ENCODE data around the gene THAP10. TPM values are rescaled to one million over a fixed set of nuclear protein-coding genes. Genes with fewer than 3 reads are reported as not detected.

THAP10 gene
- total RNA-seq, 1 donor: 1.1 TPM

DNA sequence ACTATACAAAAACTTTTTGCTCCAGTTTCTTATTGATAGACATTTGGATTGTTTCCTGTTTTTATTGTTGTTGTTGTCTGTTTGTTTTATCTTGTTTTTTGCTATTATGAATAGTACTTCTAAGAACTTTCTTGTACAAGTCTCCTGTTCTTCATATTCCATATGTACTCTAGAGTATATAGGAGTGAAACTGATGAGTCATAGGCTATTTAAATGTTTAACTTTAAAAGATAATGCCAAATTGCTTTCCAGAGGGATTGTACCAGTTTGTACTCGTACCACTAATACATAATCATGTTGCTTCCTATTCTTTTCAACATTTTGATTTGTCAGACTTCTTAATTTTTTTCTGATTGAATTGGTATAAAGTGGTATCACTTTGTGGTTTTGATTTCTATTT, 20.0 kb upstream of the THAP10 start:
- H3K36me3 ChIP-seq (ENCODE audit: insufficient read depth, low read length): no peaks in the 10 kb centered on the region
- H4K20me1 ChIP-seq (ENCODE audit: insufficient read depth, low read length): no peaks in the 10 kb centered on the region
- DNase-seq (ENCODE audit: insufficient read length, low spot score, missing footprints): no peak
- no peak overlapping the region for H3K4me3 ChIP-seq (ENCODE audit: insufficient read depth, low read length)
- no peak overlapping the region for H3K27ac ChIP-seq (ENCODE audit: low read depth, low read length)
- H3K4me1 ChIP-seq (ENCODE audit: insufficient read depth, low read length): no peaks in the 10 kb centered on the region
- H3K4me2 ChIP-seq (ENCODE audit: insufficient read depth, low read length): no peak overlapping the region
- no peaks in the 10 kb centered on the region for H3K27me3 ChIP-seq (ENCODE audit: insufficient read depth, low read length)
- TF ChIP-seq, protein P1, sequence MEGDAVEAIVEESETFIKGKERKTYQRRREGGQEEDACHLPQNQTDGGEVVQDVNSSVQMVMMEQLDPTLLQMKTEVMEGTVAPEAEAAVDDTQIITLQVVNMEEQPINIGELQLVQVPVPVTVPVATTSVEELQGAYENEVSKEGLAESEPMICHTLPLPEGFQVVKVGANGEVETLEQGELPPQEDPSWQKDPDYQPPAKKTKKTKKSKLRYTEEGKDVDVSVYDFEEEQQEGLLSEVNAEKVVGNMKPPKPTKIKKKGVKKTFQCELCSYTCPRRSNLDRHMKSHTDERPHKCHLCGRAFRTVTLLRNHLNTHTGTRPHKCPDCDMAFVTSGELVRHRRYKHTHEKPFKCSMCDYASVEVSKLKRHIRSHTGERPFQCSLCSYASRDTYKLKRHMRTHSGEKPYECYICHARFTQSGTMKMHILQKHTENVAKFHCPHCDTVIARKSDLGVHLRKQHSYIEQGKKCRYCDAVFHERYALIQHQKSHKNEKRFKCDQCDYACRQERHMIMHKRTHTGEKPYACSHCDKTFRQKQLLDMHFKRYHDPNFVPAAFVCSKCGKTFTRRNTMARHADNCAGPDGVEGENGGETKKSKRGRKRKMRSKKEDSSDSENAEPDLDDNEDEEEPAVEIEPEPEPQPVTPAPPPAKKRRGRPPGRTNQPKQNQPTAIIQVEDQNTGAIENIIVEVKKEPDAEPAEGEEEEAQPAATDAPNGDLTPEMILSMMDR (IDR thresholded peaks at IDR 0.05; ENCODE audit: extremely low read depth, low read depth, low read length): no peak
- H2AFZ ChIP-seq (ENCODE audit: low read length): no peak overlapping the region
- no peaks in the 10 kb centered on the region for H3K79me2 ChIP-seq (ENCODE audit: insufficient read depth, low read length)
- H3K9me3 ChIP-seq (ENCODE audit: low read depth, low read length): peaks cover 5% of the 10 kb centered on the region

DNA sequence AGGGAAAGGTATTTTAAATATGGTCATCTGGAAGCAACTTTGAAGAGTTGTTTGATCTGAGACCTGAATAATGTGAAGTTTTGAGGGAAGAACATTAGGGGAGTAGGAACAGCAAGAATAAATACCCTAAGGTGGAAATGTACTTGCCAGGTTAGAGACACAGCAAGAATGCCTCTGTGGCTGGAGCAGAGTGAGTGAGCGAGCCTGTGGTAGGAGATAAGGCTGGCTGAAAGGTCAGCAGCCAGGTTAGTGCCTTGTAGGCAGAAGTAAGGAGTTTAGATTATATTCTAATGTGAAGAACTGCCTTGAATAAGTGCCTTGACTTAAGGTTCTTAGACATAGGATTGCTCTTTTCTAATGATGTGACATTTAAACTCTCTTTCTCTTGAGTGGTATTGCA, 18.7 kb upstream of the THAP10 start:
- TF ChIP-seq, protein P1 (IDR thresholded peaks at IDR 0.05; ENCODE audit: extremely low read depth, low read depth, low read length): no peak
- DNase-seq (ENCODE audit: insufficient read length, low spot score, missing footprints): no peak
- no peak overlapping the region for H3K4me2 ChIP-seq (ENCODE audit: insufficient read depth, low read length)
- no peaks in the 10 kb centered on the region for H3K79me2 ChIP-seq (ENCODE audit: insufficient read depth, low read length)
- H2AFZ ChIP-seq (ENCODE audit: low read length): no peak overlapping the region
- no peaks in the 10 kb centered on the region for H4K20me1 ChIP-seq (ENCODE audit: insufficient read depth, low read length)
- H3K27me3 ChIP-seq (ENCODE audit: insufficient read depth, low read length): no peaks in the 10 kb centered on the region
- no peaks in the 10 kb centered on the region for H3K4me1 ChIP-seq (ENCODE audit: insufficient read depth, low read length)
- peaks cover 5% of the 10 kb centered on the region for H3K9me3 ChIP-seq (ENCODE audit: low read depth, low read length)
- no peak overlapping the region for H3K27ac ChIP-seq (ENCODE audit: low read depth, low read length)
- H3K36me3 ChIP-seq (ENCODE audit: insufficient read depth, low read length): no peaks in the 10 kb centered on the region
- no peak overlapping the region for H3K4me3 ChIP-seq (ENCODE audit: insufficient read depth, low read length)

DNA sequence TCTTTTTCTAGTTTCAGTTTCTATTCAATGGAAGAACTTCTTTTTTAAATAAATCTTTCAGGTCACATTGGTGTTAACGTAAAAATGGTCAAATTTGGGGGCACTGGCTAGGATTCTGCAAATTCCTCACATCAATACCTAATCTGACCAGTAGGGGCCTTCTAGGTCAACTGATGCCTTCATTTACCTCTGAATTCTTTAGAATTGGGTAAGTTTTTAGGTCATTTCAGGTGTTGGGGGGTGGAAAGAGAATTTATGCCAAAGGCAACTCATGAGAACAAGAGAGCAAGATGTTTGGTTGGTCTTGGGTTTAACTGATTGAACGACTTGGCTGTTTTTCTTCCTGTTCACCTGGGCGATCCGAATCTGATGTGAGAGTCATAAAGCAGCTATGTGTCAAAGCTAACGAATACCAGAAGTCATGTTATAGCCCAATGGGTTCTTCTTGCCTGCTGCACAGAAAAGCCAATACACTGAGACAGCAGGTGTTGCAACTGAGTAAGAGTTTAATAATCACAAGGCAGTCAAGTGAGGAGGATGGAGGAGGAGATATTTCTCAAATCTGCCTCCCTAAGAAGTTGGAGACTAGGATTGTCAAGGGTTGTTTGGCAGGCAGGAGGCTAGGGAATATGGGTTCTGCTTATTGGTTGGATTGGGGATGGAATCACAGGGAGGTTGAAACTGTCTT, 15.7 kb upstream of the THAP10 start:
- Histone ChIP-seq H3K4me1 (ENCODE audit: insufficient read depth, low read length) (no peaks in the 10 kb centered on the region), H3K27me3 (ENCODE audit: insufficient read depth, low read length) (no peaks in the 10 kb centered on the region), H3K27ac (ENCODE audit: low read depth, low read length) (no peak overlapping the region), H3K79me2 (ENCODE audit: insufficient read depth, low read length) (no peaks in the 10 kb centered on the region), H3K4me3 (ENCODE audit: insufficient read depth, low read length) (no peak overlapping the region), H2AFZ (ENCODE audit: low read length) (no peak overlapping the region), H3K9me3 (ENCODE audit: low read depth, low read length) (peaks cover 5% of the 10 kb centered on the region), H3K36me3 (ENCODE audit: insufficient read depth, low read length) (no peaks in the 10 kb centered on the region), H4K20me1 (ENCODE audit: insufficient read depth, low read length) (no peaks in the 10 kb centered on the region), H3K4me2 (ENCODE audit: insufficient read depth, low read length) (no peak overlapping the region)
- TF ChIP-seq, protein P1 (IDR thresholded peaks at IDR 0.05; ENCODE audit: extremely low read depth, low read depth, low read length): no peak
- DNase-seq (ENCODE audit: insufficient read length, low spot score, missing footprints): no peak

DNA sequence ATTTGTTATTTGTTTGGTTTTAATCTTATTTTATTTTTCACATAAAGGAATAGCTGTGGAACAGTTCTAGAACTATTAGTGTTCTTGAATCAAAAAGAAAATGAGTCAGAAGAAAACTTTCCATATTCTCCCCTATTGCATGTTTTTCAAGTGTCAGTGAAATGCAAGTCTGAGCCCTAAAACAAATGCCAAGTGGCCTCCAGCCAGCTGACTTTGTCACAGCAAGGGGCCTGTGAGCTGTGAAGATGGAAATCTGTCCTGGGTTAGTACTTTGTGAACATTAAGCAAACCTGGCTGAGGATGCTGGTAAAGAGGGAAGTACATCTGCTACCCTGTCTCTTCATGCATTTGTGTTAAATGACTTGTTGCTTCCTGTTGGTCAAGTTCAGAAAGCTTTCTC, 14.6 kb upstream of the THAP10 start:
- Histone ChIP-seq H3K36me3 (ENCODE audit: insufficient read depth, low read length) (no peaks in the 10 kb centered on the region), H3K9me3 (ENCODE audit: low read depth, low read length) (peaks cover 5% of the 10 kb centered on the region), H4K20me1 (ENCODE audit: insufficient read depth, low read length) (no peaks in the 10 kb centered on the region), H3K79me2 (ENCODE audit: insufficient read depth, low read length) (no peaks in the 10 kb centered on the region), H3K27me3 (ENCODE audit: insufficient read depth, low read length) (no peaks in the 10 kb centered on the region), H3K27ac (ENCODE audit: low read depth, low read length) (no peak overlapping the region), H3K4me2 (ENCODE audit: insufficient read depth, low read length) (no peak overlapping the region), H2AFZ (ENCODE audit: low read length) (no peak overlapping the region), H3K4me1 (ENCODE audit: insufficient read depth, low read length) (peaks cover 8% of the 10 kb centered on the region), H3K4me3 (ENCODE audit: insufficient read depth, low read length) (no peak overlapping the region)
- TF ChIP-seq, protein P1 (IDR thresholded peaks at IDR 0.05; ENCODE audit: extremely low read depth, low read depth, low read length): no peak
- DNase-seq (ENCODE audit: insufficient read length, low spot score, missing footprints): no peak

All from osteoblast (primary cell).